GM10248 (cell line): Measurements from ENCODE around the gene CNTN6.

Experiments
- CTCF ChIA-PET: fragments of 300-600 bp; sonication (Branson Sonifier 250); formaldehyde crosslinking; extraction: SDS; loops from one replicate; lab custom pipeline; 2021; ENCODE audit warnings: antibody characterized with exemption; lab: Yijun Ruan, JAX
- POLR2A ChIA-PET: fragments of 350-650 bp; sonication (Branson Sonifier 250); formaldehyde crosslinking; extraction: SDS; loops from one replicate; lab custom pipeline; 2020; ENCODE audit warnings: antibody characterized with exemption; lab: Yijun Ruan, JAX
- DNase-seq: peaks from one replicate; pipeline ENCODE4 v3.0.0; 2012; ENCODE audit errors: extremely low spot score
- CTCF ChIP-seq: IDR thresholded peaks from 2 replicates; pipeline ENCODE4 v1.5.1; 2012; ENCODE audit warnings: mild to moderate bottlenecking, low read depth; ENCODE audit errors: extremely low read depth, missing control alignments, control extremely low read depth

The CNTN6 gene

GRCh38 chr3:1235526-1236120, 142.8 kb downstream of the CNTN6 start:
- POLR2A ChIA-PET: no interaction called here
- no peak for DNase-seq
- TF ChIP-seq CTCF: no peak
- CTCF ChIA-PET: interaction anchor here (1.5 kb wide), 1 partner anchor 27 kb away, joined by 3 read pairs; no protein-coding TSS in a partner anchor

DNA sequence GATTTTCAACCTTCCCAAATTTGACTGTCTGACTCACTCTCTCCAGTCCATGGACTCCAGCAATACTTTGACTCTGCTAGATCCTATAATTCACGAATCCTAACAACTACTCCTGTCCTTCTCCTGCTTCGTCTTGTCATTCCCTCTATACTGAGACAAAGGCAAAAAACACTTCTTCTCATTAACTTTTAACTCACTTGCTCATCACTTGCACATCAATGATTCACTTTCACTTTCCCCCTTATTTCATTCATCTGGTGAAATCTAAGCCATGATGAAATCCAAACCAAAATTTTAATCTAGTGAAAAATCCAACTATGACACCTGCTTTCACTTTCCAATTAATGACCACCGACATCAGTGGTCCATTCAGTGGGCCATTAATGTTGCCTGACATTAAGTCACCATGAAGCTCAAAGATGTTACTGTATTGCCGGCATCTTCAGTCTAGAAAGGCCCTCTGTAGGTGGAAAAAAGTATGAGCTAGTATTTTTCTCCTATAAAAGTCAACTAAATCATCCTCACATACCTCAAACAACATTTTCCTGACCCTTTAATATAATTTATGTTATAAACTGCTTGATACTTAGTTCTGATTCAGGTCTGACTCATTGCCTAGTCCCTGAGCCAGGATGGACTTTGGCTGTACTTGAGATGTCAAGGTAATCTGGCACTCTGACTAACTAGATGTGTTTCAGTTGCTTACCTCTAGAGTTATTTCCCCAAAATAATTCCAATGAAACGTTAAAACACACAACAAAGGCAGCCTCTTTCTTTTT, 158.6 kb downstream of the CNTN6 start:
- DNase-seq: no peak
- POLR2A ChIA-PET: no interaction called here
- TF ChIP-seq CTCF: no peak
- CTCF ChIA-PET: interaction anchor here (0.8 kb wide), 1 partner anchor 14 kb away, joined by 3 read pairs; no protein-coding TSS in a partner anchor

DNA sequence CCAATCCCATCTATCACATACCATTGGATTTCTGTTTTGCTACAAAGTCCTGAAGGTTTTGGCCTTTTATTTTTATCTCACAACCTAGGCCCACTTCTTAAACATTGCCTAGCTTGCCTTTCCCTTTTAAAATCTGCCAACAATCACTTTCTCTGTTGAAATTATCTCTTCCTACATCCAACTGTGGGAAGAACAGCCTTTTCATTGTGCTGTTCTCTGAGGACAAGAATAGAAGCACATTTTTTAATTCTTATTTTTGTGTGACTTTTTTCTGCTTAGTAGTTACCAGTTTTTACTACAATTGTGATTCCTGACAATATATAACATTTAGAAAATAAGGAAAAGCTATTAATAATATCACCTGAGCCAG, 159.2 kb downstream of the CNTN6 start:
- POLR2A ChIA-PET: no interaction called here
- CTCF ChIA-PET: interaction anchor here (0.8 kb wide), 1 partner anchor 15 kb away, joined by 3 read pairs; no protein-coding TSS in a partner anchor
- TF ChIP-seq CTCF: no peak
- no peak for DNase-seq

GRCh38 chr3:1262246-1262645, 169.4 kb downstream of the CNTN6 start:
- no peak for DNase-seq
- ChIA-PET POLR2A (no interaction called here), CTCF (no interaction called here)
- no peak for TF ChIP-seq CTCF

DNA sequence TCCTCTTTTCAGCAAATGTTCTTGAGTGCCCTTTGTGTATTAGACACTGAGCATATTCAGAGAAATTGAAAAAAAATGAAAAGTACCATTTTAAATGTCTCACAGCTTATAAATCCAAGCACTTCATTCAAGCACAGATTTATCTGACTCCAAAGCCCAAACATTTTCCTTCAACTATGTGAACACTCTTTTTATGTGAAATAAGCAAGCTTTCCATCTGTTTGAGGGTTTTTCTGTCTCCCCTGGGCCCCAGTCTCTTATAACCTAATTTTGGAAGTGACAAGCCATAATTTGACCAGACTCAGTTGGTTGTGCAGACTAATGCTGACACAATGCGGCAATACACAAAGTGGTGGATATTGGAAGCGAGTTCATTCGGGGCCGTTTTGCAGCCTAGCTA, 170.3 kb downstream of the CNTN6 start:
- POLR2A ChIA-PET: no interaction called here

GRCh38 chr3:1269808-1270207, 177.0 kb downstream of the CNTN6 start:
- POLR2A ChIA-PET: no interaction called here
- CTCF ChIA-PET: no interaction called here
- no peak for TF ChIP-seq CTCF
- DNase-seq: no peak

More for the DNA sequence above, 170.3 kb downstream of the CNTN6 start:
- CTCF ChIA-PET: no interaction called here
- TF ChIP-seq CTCF: no peak
- DNase-seq: no peak
